ENCODE data around the gene GPC5.

- TF ChIP-seq CTCF (conservative IDR thresholded peaks at IDR 0.05; ENCODE audit: low read length) (no peak), EZH2phosphoT487 (IDR thresholded peaks at IDR 0.05; ENCODE audit: borderline replicate concordance, low read depth, low read length) (no peak)
These were observed 190.1 kb downstream of the GPC5 start for GRCh38 chr13:91588541-91588940.

All from OCI-LY7 (cell line).